Vagina (tissue), 2 donors: ENCODE results near the gene NXF3.
"Not testable (repeated sequence)": the region's sequence is repeated elsewhere in the genome, so short reads cannot be mapped to it uniquely, and the experiment has no call there.

Experiments
- CTCF ChIP-seq, 3 experiments: fragments of 450-650 bp in 2 of 3; fragments of 200-600 bp in 1 of 3; sonication (generic) in 1 of 3; IDR thresholded peaks; one replicate each; pipeline ENCODE4 v1.5.1; 2017 to 2019; ENCODE audit warnings: antibody characterized with exemption in 3 of 3, mild to moderate bottlenecking in 2 of 3, moderate library complexity in 2 of 3
- POLR2A ChIP-seq, 2 donors: fragments of 450-650 bp; IDR thresholded peaks; one replicate each; pipeline ENCODE4 v1.6.1; 2017; ENCODE audit warnings: antibody characterized with exemption in 2 of 2, mild to moderate bottlenecking in 2 of 2, moderate library complexity in 2 of 2
- POLR2AphosphoS5 ChIP-seq, 2 donors: sonication (generic); formaldehyde crosslinking; IDR thresholded peaks; one replicate each; pipeline ENCODE4 v1.9.0; 2017; ENCODE audit warnings: antibody characterized with exemption in 2 of 2, mild to moderate bottlenecking in 2 of 2, low read depth in 1 of 2; ENCODE audit not compliant: insufficient read depth in 1 of 2

- TF ChIP-seq POLR2A (IDR thresholded peaks at IDR 0.05); CTCF (IDR thresholded peaks at IDR 0.05); POLR2AphosphoS5 (IDR thresholded peaks at IDR 0.05; ENCODE audit: insufficient read depth in 1 of 2, low read depth in 1 of 2): not testable (repeated sequence)
Measured at GRCh38 chrX:103136528-103136927, 43.6 kb upstream of the NXF3 start.
